ENCODE measurements around the gene KLHL30.

KLHL30 gene

DNA sequence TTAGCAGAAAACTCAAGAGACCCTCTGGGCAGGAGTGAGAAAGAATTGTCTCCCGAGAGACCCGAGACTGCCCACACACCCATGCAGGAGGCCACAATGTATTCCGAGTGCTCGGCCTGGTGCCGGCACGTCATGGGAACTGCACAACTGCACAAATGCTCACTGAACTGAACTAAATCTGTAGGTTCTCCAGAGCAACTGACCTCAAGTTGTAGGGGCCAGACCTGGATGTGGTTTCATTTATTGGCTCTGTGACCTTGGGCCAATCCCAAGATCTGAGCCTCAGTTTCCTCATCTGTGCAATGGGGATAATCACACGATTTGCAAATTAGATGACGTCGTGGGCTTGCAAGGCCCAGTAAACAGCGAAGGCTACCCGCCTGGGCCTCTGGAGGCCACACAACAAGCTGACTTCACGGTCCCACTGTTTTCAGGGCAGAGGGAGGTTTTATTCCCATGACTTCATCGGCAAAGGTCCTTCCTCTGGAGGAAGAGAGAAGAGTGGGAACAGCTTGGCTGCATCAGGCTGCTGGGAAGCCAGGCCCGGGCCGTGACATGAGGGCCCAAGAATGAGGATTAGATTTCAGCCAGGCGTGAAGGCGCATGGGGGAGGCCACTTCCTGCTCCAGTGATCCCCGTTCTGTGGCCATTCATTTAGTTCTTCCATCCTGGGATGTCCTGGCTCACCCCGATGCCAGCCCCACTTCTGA, 16.7 kb downstream of the KLHL30 start:
- DNase-seq (ENCODE audit: insufficient read length, low spot score) (no peak), FAIRE-seq (no peak)
- no peak for TF ChIP-seq CTCF (IDR thresholded peaks at IDR 0.05; ENCODE audit: insufficient read depth, missing control alignments)

DNA sequence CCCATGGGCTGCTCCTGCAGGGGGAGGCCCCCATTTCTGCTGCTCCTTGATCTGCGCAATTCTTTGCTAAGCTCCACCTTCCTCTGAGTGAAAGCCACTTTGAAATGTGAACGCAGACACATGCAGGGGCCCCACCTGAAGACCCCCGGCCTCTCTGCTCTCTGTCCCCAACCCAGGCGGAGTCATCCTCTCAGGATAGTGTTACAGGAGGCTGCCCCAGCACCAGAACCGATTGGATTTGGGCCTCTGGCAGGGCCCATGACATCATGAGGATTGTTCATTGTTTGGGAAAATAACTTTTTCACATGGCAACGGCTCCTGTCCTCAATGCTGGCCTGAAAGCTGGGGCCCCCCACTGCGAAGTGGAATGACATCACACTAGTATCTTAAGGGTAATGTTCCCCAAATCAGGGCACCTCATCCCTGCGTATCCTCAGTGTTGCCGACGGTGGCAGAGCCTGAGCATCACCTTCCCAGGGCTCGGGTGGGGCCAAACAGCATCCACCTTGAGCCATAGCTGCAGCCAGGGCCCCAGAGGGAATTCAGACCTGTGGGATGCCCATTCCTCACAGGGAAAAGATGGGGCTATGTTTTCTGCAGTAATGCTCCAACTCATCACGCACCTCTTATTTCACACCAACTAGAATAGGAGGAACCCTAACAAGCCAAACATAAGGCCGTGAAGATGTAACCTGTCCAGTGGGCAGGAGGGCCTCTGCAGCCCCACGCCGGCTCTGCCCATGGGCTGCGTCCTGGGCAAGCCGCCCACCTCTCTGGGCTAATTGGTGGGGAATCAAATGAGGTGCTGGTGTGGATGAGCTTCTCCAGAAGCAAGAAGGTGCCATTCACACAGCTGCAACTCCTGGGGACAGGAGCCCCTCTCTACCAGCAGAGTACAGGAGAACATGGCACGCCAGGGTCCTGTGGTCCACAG, 17.6 kb downstream of the KLHL30 start:
- DNase-seq (ENCODE audit: insufficient read length, low spot score) (no peak), FAIRE-seq (no peak)
- TF ChIP-seq CTCF (IDR thresholded peaks at IDR 0.05; ENCODE audit: insufficient read depth, missing control alignments) = no peak

GRCh38 chr2:238157506-238158017, 19.1 kb downstream of the KLHL30 start:
- TF ChIP-seq CTCF (IDR thresholded peaks at IDR 0.05; ENCODE audit: insufficient read depth, missing control alignments) = no peak

DNA sequence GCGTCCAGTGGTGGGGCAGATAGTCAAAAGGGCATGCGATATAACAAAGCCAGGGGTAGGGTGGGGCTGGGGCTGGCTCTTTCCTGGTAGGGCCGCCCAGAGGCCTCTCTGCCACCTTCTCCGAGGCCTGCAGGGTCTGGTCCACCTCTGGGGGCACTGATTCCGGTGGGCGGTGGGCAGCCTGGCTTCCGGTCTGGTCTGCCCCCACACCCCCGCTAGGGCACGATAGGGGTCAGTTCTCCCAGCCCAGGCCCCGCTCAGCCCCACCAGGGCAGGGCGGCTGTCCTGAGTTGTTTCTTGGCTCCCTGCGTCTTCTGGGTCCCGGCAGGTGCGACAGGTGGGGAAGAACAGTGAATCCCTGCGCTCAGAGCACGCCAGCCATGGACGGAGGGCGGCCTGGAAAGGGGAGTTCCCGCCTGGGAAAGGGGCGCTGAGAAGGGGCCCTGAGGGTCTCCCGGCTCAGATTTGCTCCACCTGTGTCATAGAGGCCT, 19.6 kb downstream of the KLHL30 start:
- DNase-seq (ENCODE audit: insufficient read length, low spot score) (no peak), FAIRE-seq (no peak)
- TF ChIP-seq CTCF (IDR thresholded peaks at IDR 0.05; ENCODE audit: insufficient read depth, missing control alignments) = no peak

More at GRCh38 chr2:238157506-238158017, 19.1 kb downstream of the KLHL30 start:
- no peak for FAIRE-seq
- no peak for DNase-seq (ENCODE audit: insufficient read length, low spot score)

DNA sequence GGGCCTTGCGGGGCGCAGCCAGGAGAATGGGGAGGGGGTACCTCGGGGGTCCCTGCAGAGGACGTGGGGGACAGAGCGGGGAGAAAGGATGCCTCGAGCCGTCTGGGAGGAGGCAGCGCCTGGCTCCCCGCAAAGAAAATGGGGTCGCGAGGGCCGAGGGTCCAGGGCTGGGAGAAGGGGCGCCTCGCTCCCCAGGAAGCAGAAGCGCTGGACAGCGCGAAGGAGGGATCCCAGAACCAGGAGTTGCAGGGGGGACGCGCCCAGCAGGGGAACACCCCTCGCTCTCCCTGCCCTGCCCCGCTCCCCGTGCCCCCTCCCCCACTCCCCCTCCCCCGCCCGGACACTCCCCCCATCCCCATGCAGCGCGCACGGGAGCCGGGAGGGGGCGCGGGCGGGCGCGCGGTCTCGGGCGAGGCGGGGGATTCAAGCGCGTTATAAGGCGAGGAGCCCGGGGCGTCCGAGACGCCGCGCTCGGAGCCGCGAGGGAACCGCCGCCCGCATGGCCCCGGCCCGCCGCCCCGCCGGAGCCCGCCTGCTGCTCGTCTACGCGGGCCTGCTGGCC, 20.1 kb downstream of the KLHL30 start, which contains the start of gene ERFE:
Gene ERFE (plus strand): TSS at position 462 of the 562 bp plus-strand sequence. CDS start 38 bp downstream, at position 500.
- DNase-seq (ENCODE audit: insufficient read length, low spot score) = peak; percentile 86
- TF ChIP-seq CTCF (IDR thresholded peaks at IDR 0.05; ENCODE audit: insufficient read depth, missing control alignments) = peak; percentile 40
- no peak for FAIRE-seq

DNA sequence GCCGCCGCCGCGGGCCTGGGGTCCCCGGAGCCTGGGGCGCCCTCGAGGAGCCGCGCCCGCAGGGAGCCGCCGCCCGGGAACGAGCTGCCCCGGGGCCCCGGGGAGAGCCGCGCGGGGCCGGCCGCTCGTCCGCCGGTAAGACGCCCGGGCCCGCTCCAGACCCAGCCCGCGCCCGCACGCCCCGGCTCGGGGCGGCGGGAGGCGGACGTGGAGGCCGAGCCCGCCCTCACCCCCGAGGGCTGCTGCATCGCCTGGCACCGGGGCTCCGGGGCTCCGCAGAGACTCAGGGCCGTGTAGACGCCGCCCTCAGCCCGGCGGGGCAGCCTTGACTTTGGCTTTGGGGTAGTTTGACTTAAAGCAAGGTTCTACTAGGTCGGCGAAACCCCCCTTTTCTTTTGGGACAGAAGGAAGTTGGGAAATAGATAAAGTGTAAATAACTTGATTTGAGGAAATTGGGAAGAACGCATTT, 20.6 kb downstream of the KLHL30 start:
- no peak for TF ChIP-seq CTCF (IDR thresholded peaks at IDR 0.05; ENCODE audit: insufficient read depth, missing control alignments)
- FAIRE-seq = no peak
- no peak for DNase-seq (ENCODE audit: insufficient read length, low spot score)

All from D721Med (cell line).